Activated naive CD4-positive, alpha-beta T cell treated with anti-CD3 and anti-CD28 coated beads, Interleukin-2, amount 50 U/mL, for 24 hours (primary cell): Measurements from ENCODE around the gene PTPRG.

Source experiments
- H3K27ac Mint-ChIP-seq: one replicate; pipeline ENCODE4 v1.8.0; 2021; ENCODE audit warnings: mild to moderate bottlenecking, mixed read lengths
- H3K27me3 Mint-ChIP-seq: one replicate; pipeline ENCODE4 v1.8.0; 2021; ENCODE audit warnings: mixed read lengths
- H3K36me3 Mint-ChIP-seq: one replicate; pipeline ENCODE4 v1.8.0; 2021; ENCODE audit warnings: mixed read lengths
- H3K4me1 Mint-ChIP-seq: one replicate; pipeline ENCODE4 v1.8.0; 2021; ENCODE audit warnings: mixed read lengths
- H3K4me3 Mint-ChIP-seq: one replicate; pipeline ENCODE4 v1.8.0; 2021; ENCODE audit warnings: mild to moderate bottlenecking, mixed read lengths
- H3K9me3 Mint-ChIP-seq: one replicate; pipeline ENCODE4 v1.8.0; 2021; ENCODE audit warnings: mixed read lengths

Gene PTPRG

DNA sequence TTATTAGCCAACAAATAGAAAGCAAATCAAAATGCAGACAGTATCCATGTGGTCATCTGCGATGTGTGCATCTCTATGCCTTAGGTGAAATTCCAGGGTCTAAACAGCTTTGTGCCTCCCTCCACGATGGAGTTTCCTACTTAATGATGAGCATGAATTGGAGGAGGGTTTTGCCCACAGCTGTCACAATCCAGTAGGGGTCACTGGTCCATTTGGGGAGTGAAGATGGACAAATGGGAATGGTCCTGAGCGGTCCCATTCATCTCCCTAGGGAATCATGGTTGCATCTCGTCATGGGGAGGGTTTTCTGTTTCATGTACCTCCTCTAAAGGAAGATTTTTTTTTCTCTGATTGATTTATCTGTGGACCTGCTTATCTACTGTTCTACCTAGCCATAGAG lies 358.0 kb downstream of the PTPRG start:
- H3K9me3 Mint-ChIP-seq = no peaks in the 10 kb centered on the region
- H3K27ac Mint-ChIP-seq = no peak overlapping the region
- no peak overlapping the region for H3K4me3 Mint-ChIP-seq
- no peaks in the 10 kb centered on the region for H3K27me3 Mint-ChIP-seq
- H3K4me1 Mint-ChIP-seq = no peaks in the 10 kb centered on the region
- H3K36me3 Mint-ChIP-seq = no peaks in the 10 kb centered on the region

DNA sequence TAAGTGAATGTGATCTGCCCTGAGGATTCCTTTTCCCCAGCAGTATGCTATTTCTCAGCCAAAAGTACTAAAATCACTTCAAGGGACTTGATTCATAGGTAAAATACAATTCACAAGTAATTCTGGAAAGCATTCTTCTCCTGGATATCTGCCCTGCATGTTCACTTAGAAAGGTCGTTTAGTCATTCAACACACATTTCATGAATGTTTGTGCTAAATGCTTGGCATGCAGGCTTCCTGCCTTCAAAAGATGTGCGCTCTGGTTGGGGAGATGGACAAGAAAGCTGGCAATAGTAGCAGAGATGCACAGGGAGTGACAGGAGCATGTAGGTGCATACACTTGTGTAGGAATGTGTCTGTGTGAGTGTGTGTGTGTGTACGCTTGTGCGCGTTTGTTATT lies 360.7 kb downstream of the PTPRG start:
- no peak overlapping the region for H3K27ac Mint-ChIP-seq
- H3K9me3 Mint-ChIP-seq = no peaks in the 10 kb centered on the region
- no peaks in the 10 kb centered on the region for H3K36me3 Mint-ChIP-seq
- peaks cover 2% of the 10 kb centered on the region for H3K27me3 Mint-ChIP-seq
- H3K4me1 Mint-ChIP-seq = no peaks in the 10 kb centered on the region
- H3K4me3 Mint-ChIP-seq = no peak overlapping the region

DNA sequence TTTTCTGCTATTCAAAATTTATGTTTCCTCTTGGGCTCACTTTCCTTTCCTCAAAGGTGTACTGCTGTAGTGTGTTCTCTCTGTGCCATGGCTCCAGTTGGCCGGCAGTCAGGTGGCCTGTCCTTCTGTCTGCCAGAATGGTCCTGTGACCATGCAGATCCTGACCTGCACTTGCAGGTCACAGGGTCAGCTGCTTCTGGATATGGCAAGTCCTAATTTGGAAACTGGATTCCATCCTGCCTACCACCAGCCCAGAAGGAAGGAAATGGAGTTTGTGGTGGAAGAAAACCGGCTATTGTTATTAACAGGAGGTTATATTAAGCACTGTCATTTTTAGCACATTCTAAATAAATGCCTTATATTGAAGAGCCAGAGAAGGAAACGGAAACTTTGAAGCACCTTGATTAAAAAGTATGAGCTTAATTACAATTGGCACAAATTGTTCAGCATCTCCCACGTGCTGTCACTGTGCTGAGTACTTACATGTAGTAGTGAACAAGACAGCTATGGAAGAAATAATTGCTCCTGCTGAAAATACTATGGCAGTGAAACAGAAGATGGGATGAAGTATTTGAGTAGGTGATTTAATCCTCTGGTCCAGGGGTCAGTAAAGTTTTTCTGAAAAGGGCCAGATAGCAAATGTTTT lies 362.8 kb downstream of the PTPRG start:
- H3K36me3 Mint-ChIP-seq = no peaks in the 10 kb centered on the region
- no peak overlapping the region for H3K4me3 Mint-ChIP-seq
- H3K9me3 Mint-ChIP-seq = no peaks in the 10 kb centered on the region
- H3K4me1 Mint-ChIP-seq = no peaks in the 10 kb centered on the region
- peaks cover 2% of the 10 kb centered on the region for H3K27me3 Mint-ChIP-seq
- H3K27ac Mint-ChIP-seq = no peak overlapping the region

DNA sequence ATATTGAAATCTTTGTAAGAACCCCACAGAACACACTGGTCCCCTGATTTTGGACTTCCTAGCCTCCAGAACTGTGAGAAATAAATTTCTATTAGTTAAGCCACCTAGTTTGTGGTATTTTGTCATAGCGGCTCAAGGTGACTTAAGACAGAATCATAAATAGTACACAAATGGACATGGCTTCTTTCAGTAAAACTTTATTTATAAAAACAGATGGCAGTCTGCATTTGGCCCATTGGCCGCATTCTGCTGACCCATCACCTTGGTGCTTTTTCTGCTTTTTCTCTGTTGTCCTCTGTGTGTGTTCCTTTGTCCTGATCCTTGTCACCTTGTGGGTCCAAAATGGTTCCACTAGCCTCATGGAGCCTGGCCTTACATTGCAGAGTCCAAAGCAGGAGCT lies 363.6 kb downstream of the PTPRG start:
- H3K4me3 Mint-ChIP-seq = no peak overlapping the region
- H3K36me3 Mint-ChIP-seq = no peaks in the 10 kb centered on the region
- no peak overlapping the region for H3K27ac Mint-ChIP-seq
- peaks cover 2% of the 10 kb centered on the region for H3K27me3 Mint-ChIP-seq
- H3K4me1 Mint-ChIP-seq = no peaks in the 10 kb centered on the region
- no peaks in the 10 kb centered on the region for H3K9me3 Mint-ChIP-seq

DNA sequence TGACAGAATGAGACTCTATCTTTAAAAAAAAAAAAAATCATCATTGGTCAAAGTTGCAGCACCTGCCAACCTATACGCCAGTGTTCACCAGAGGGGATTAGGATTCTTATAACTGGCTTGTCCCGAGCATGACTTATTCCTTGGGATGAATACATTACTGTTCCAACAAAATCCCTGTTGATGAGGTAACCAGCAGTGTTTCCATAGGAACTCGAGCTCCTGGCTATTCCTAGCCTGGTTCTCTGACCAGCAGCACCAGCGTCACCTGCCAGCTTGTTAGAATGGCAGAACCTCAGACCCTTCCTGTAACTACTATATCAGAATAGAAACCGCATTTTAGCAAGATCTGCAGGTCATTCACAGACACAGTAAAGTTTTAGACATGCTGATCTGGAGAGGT lies 364.4 kb downstream of the PTPRG start:
- no peaks in the 10 kb centered on the region for H3K9me3 Mint-ChIP-seq
- no peak overlapping the region for H3K27ac Mint-ChIP-seq
- H3K4me1 Mint-ChIP-seq = no peaks in the 10 kb centered on the region
- peaks cover 2% of the 10 kb centered on the region for H3K27me3 Mint-ChIP-seq
- H3K36me3 Mint-ChIP-seq = no peaks in the 10 kb centered on the region
- no peak overlapping the region for H3K4me3 Mint-ChIP-seq

DNA sequence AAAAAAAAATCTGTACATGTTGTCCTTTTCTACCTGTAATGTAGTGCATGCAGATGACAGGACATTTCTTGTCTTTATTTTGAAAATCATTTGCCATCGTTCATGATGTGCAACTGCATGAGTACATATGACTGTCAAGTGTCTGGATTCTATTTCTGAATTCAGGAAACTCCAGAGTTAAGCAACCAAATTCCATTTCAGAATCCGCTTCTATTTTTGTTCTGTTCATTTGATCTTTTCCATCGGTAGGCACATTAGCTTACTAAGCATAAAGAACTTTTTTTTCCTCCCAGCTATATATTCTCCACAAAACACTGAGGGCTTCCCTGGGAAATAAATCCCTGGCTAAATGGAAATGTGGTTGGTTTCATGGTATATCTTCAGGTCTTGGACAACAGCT lies 365.6 kb downstream of the PTPRG start:
- no peaks in the 10 kb centered on the region for H3K36me3 Mint-ChIP-seq
- no peak overlapping the region for H3K4me3 Mint-ChIP-seq
- no peak overlapping the region for H3K27ac Mint-ChIP-seq
- H3K4me1 Mint-ChIP-seq = no peaks in the 10 kb centered on the region
- no peaks in the 10 kb centered on the region for H3K9me3 Mint-ChIP-seq
- peaks cover 2% of the 10 kb centered on the region for H3K27me3 Mint-ChIP-seq

DNA sequence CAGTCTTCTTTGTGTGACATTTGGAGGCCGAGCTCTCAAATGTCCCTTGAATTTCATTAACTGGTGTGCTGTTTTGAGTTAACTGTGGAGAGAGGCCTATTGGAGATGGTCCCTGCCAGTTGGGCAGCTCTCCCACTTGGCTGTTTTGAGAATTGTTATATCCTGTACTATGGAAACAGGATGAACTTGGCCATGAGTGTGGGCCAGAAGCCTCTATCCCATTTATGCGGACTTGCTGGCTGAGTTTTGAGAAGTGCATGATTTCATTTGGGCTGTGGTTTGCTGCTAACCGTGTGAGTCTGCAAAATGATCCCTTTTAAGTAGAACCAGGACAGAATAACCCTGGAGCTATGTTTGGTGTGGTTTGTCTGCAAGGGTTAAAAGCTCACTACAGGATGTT lies 366.0 kb downstream of the PTPRG start:
- Mint-ChIP-seq H3K36me3 (no peaks in the 10 kb centered on the region), H3K4me1 (no peaks in the 10 kb centered on the region), H3K27ac (no peak overlapping the region), H3K9me3 (no peaks in the 10 kb centered on the region), H3K4me3 (no peak overlapping the region), H3K27me3 (peaks cover 2% of the 10 kb centered on the region)

DNA sequence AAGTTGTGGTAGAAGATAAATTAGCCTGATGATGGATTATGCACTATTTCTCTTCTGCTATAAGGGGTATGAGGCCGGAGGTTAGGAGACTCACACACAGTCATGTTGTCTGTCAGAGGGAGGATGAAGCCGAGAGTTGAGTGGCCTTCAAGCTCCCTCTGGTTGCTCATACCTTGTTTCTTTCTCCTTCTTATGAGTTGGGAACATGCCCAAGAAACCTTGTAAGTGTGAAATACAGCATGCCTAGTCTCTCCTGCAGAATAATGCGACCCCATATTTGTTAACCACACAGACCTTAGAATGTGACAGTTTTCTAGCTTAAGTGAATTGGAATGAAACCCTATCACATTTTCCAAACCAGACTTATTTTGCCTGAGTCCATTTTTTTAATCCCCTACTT lies 366.7 kb downstream of the PTPRG start:
- H3K4me3 Mint-ChIP-seq = no peak overlapping the region
- no peaks in the 10 kb centered on the region for H3K9me3 Mint-ChIP-seq
- no peaks in the 10 kb centered on the region for H3K4me1 Mint-ChIP-seq
- H3K36me3 Mint-ChIP-seq = no peaks in the 10 kb centered on the region
- H3K27me3 Mint-ChIP-seq = peaks cover 2% of the 10 kb centered on the region
- no peak overlapping the region for H3K27ac Mint-ChIP-seq

DNA sequence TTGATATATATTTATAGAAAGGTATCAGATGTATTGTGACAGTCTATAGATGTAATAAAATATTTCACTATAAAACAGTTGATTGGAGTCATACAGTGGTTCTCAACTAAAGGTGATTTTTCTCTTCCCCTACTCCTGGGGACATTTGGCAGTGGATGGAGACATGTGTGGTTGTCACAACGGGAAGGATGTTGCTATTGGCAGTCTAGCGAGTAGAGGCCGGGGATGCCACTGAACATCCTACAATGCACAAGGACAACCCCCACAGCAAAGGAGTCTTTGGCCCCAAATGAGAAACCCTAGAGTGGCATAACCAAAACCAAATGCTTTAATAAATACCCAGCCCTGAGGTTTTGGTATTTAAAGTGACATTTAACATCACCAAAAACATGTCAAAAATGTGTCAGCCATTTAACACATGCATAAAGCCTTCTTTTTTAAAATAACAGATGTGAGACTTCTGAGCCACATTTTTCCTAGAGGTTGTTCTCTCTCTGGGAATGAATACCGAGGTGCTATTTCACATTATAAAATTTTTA lies 367.5 kb downstream of the PTPRG start:
- H3K4me3 Mint-ChIP-seq = no peak overlapping the region
- no peaks in the 10 kb centered on the region for H3K9me3 Mint-ChIP-seq
- no peak overlapping the region for H3K27ac Mint-ChIP-seq
- no peaks in the 10 kb centered on the region for H3K36me3 Mint-ChIP-seq
- H3K27me3 Mint-ChIP-seq = peaks cover 2% of the 10 kb centered on the region
- H3K4me1 Mint-ChIP-seq = no peaks in the 10 kb centered on the region

DNA sequence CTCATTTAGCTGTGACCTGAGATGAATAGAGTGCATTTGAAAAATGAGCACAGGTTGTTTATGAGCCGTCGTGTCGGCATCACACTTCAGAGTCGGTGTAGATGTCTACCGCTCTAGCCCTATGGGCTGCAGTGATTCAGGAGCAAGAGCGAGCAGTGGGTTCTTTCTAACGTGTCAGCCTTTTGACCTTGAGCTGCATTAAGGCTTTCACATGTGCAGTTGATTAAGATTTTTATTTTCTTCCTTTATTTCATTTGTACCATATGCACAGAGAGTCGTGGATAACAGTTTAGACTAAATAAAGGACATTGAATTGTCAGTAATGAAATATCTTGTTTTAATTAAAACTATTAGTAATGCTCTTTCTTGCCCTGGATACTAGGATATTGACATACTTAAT lies 368.2 kb downstream of the PTPRG start:
- Mint-ChIP-seq H3K36me3 (no peaks in the 10 kb centered on the region), H3K27ac (no peak overlapping the region), H3K4me3 (no peak overlapping the region), H3K4me1 (no peaks in the 10 kb centered on the region), H3K27me3 (peaks cover 2% of the 10 kb centered on the region), H3K9me3 (no peaks in the 10 kb centered on the region)

DNA sequence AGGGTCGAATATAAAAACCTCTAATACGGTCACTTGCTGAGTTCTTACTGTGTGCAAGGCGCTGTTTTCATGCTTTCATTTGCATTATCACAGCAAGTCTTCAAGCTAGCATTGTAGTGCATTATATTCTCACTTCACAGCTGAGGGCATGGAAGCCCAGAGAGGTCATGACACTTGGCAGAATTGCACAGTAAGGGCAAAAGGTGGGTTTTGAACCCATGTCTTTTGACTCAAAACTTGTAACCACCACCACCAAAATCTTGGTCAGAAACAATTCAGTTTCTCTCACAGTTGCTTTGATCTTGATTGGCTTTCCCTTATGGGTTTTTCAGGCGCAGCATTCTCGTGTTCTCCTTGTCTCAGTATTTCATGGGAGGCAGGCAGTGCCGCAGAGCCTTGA lies 371.1 kb downstream of the PTPRG start:
- H3K36me3 Mint-ChIP-seq = no peaks in the 10 kb centered on the region
- H3K4me3 Mint-ChIP-seq = no peak overlapping the region
- no peaks in the 10 kb centered on the region for H3K27me3 Mint-ChIP-seq
- no peak overlapping the region for H3K27ac Mint-ChIP-seq
- H3K4me1 Mint-ChIP-seq = no peaks in the 10 kb centered on the region
- H3K9me3 Mint-ChIP-seq = no peaks in the 10 kb centered on the region

DNA sequence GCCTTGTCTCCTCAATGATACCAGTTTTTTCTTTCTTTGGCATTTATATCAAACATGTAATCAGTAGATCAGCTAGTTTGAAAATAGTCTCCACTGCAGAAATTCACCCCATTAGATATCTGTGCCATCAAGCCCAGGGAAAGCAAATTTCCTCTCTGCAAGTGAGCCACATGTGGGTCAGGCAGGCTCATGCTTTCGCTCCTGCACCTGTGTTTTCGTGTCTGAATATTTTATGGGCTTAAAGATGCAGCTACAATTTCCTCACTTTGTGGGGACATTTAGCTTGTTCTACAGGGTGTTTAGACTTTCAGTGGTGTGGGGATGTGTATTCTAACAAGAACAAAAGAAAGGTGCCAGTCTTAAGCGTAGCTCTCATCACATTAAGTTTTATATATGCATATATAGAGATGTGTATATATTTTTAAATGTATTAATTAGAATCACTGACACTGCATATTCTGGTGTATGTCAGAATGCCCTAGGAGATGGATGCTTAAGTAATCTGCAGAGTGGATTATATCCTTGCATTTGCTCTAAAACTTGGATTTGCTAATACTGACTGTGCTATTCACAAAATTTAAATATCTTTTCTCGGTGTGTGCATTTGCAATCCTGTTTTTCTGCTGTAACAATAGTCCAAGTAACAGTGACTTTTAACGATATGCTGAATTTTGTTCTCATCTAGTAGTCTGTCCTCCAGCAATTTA lies 372.6 kb downstream of the PTPRG start:
- H3K27me3 Mint-ChIP-seq = no peaks in the 10 kb centered on the region
- H3K4me1 Mint-ChIP-seq = no peaks in the 10 kb centered on the region
- no peaks in the 10 kb centered on the region for H3K9me3 Mint-ChIP-seq
- no peaks in the 10 kb centered on the region for H3K36me3 Mint-ChIP-seq
- no peak overlapping the region for H3K27ac Mint-ChIP-seq
- H3K4me3 Mint-ChIP-seq = no peak overlapping the region

DNA sequence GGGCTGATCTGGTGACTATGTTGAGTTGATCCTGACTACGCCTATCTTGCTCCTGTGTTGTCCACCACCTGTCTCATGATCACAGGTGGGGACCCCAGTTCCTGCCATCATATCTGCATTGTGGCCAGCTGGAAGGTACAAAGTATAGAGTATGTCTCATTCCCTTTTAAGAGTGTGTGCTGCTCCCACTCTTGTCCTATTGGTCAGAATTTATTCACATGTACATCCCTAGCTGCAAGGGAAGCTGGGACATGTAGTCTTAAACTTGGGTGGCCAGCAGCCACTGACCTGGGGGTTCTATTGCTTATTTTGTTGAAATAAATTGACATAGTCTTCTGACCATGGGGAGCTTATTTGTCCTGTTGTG lies 373.1 kb downstream of the PTPRG start:
- Mint-ChIP-seq H3K4me3 (no peak overlapping the region), H3K27me3 (no peaks in the 10 kb centered on the region), H3K9me3 (no peaks in the 10 kb centered on the region), H3K4me1 (no peaks in the 10 kb centered on the region), H3K27ac (no peak overlapping the region), H3K36me3 (no peaks in the 10 kb centered on the region)

DNA sequence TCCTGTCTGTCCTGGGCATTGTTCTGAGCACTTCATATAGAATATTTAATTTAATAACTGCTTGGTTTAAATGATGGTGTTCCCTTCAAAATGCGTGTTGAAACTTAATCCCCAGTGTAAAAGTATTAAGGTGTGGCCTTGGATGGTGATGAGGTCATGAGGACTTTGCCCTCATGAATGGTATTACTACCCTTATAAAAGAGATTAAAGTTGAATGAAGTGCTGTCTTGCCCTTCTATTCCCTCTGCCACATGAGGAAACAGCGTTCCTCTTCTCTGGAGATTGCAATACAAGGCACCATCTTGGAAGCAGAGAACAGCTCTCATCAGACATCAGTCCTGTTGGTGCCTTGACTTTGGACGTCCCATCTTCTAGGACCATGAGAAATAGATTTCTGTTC lies 374.4 kb downstream of the PTPRG start:
- no peaks in the 10 kb centered on the region for H3K9me3 Mint-ChIP-seq
- no peaks in the 10 kb centered on the region for H3K27me3 Mint-ChIP-seq
- no peak overlapping the region for H3K27ac Mint-ChIP-seq
- no peak overlapping the region for H3K4me3 Mint-ChIP-seq
- H3K36me3 Mint-ChIP-seq = no peaks in the 10 kb centered on the region
- no peaks in the 10 kb centered on the region for H3K4me1 Mint-ChIP-seq

DNA sequence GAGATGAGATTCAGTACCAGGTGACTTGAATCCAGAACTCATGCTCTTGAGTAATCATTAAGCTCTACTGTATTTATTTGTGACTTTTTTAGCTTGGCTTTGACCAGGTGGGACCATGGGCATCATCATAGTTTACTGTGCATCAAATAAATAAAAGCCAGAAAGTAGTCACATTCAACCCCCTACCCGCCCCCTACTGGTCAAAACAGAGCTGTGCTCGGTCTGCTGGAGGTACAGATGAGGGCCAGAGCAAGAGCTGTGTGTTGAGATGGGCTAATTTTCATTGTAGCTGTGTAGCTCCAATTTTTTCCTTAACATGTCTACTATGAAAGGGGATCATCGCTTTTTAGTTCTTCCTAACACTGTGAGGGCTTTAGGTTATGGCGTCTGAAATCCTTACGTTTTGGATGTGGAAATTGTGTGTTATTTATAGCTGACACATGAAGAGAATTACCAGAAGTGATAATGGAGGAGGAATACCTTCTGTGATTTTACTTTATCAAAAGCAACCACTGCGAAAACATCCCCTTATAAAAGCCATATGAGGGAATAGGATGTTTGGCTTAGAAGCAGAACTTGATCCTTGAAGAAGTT lies 375.1 kb downstream of the PTPRG start:
- no peak overlapping the region for H3K4me3 Mint-ChIP-seq
- no peaks in the 10 kb centered on the region for H3K27me3 Mint-ChIP-seq
- no peaks in the 10 kb centered on the region for H3K9me3 Mint-ChIP-seq
- no peaks in the 10 kb centered on the region for H3K4me1 Mint-ChIP-seq
- no peaks in the 10 kb centered on the region for H3K36me3 Mint-ChIP-seq
- H3K27ac Mint-ChIP-seq = no peak overlapping the region

DNA sequence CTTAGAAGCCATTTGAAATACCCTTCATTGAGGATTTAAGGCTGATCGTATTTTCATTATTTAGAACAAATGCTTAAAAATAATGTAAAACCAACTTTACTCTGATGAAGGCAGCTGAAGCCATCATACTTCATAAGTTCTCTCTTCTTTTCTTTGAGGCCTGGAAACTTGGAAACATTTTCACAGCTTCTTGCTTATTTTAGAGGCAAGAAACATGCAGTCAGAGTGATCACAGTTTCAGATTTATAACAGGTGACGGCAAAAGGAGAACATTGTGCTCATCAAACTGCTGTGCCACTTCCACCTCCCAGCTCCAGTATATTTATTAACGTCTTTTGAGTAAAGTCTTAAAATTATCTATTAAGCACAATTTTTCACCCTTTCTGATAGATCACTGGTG lies 376.1 kb downstream of the PTPRG start:
- H3K27me3 Mint-ChIP-seq = no peaks in the 10 kb centered on the region
- H3K4me1 Mint-ChIP-seq = no peaks in the 10 kb centered on the region
- no peaks in the 10 kb centered on the region for H3K36me3 Mint-ChIP-seq
- H3K27ac Mint-ChIP-seq = no peak overlapping the region
- no peaks in the 10 kb centered on the region for H3K9me3 Mint-ChIP-seq
- H3K4me3 Mint-ChIP-seq = no peak overlapping the region
